ACC112 (cell line): ENCODE measurements around the gene SYNDIG1.

ENCODE experiments used
- H2AFZ ChIP-seq: fragments of 200-600 bp; sonication (generic); one replicate; pipeline ENCODE4 v1.6.0; 2017; ENCODE audit warnings: antibody characterized with exemption, low read length; ENCODE audit not compliant: unreplicated experiment
- H3K27ac ChIP-seq: fragments of 200-600 bp; sonication (generic); 2 replicates; pipeline ENCODE4 v1.5.1; 2014; ENCODE audit warnings: low read depth, mild to moderate bottlenecking, antibody characterized with exemption, low read length, moderate library complexity
- H3K27me3 ChIP-seq: fragments of 200-600 bp; sonication (generic); 2 replicates; pipeline ENCODE4 v1.6.1; 2014; ENCODE audit warnings: mild to moderate bottlenecking, antibody characterized with exemption, low read length, moderate library complexity, mixed read lengths; ENCODE audit not compliant: insufficient read depth
- H3K36me3 ChIP-seq: fragments of 200-600 bp; sonication (generic); 2 replicates; pipeline ENCODE4 v1.6.1; 2016; ENCODE audit warnings: mild to moderate bottlenecking, antibody characterized with exemption, low read length, moderate library complexity, mixed read lengths; ENCODE audit not compliant: insufficient read depth
- H3K4me1 ChIP-seq: fragments of 200-600 bp; sonication (generic); one replicate; pipeline ENCODE4 v1.6.1; 2016; ENCODE audit warnings: low read length, mixed read lengths; ENCODE audit not compliant: insufficient read depth, unreplicated experiment, control insufficient read depth
- H3K4me3 ChIP-seq: fragments of 200-600 bp; sonication (generic); 2 replicates; pipeline ENCODE4 v1.5.1; 2014; ENCODE audit warnings: mild to moderate bottlenecking, low read depth, low read length
- H3K79me2 ChIP-seq: fragments of 200-600 bp; sonication (generic); one replicate; pipeline ENCODE4 v1.6.0; 2016; ENCODE audit warnings: low read length; ENCODE audit not compliant: control insufficient read depth, unreplicated experiment, insufficient read depth

Gene SYNDIG1

DNA sequence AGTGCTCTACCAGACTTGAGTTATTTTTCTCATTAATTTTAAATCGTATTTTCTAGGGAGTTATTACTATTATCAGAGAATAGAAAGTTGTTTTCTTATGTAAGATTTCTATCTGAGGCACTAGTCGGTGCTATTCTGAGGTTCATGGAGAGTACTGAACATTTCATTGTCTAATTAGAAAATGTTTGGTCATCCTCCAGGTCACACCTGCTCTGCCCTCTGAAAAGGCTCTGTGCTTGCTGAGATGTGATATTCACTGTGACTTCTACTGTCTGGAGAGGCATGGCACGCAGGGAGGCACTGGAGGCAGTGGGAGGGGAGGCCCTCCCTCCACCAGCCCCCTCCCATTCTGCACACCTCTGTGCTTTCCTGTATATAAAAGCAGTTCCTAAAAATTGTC is 3.0 kb downstream of the SYNDIG1 start:
- H3K4me1 ChIP-seq: no peaks in the 10 kb centered on the region
- peaks cover 65% of the 10 kb centered on the region for H3K27me3 ChIP-seq
- no peak overlapping the region for H3K27ac ChIP-seq
- H2AFZ ChIP-seq: no peak overlapping the region
- no peaks in the 10 kb centered on the region for H3K79me2 ChIP-seq
- H3K36me3 ChIP-seq: no peaks in the 10 kb centered on the region
- no peak overlapping the region for H3K4me3 ChIP-seq

- no peaks in the 10 kb centered on the region for H3K36me3 ChIP-seq
- H3K79me2 ChIP-seq: no peaks in the 10 kb centered on the region
- no peaks in the 10 kb centered on the region for H3K4me1 ChIP-seq
- H3K27me3 ChIP-seq: peaks cover 55% of the 10 kb centered on the region
- no peak overlapping the region for H2AFZ ChIP-seq
- no peak overlapping the region for H3K27ac ChIP-seq
- no peak overlapping the region for H3K4me3 ChIP-seq
Observed at GRCh38 chr20:24473435-24474223, 4.2 kb downstream of the SYNDIG1 start.

DNA sequence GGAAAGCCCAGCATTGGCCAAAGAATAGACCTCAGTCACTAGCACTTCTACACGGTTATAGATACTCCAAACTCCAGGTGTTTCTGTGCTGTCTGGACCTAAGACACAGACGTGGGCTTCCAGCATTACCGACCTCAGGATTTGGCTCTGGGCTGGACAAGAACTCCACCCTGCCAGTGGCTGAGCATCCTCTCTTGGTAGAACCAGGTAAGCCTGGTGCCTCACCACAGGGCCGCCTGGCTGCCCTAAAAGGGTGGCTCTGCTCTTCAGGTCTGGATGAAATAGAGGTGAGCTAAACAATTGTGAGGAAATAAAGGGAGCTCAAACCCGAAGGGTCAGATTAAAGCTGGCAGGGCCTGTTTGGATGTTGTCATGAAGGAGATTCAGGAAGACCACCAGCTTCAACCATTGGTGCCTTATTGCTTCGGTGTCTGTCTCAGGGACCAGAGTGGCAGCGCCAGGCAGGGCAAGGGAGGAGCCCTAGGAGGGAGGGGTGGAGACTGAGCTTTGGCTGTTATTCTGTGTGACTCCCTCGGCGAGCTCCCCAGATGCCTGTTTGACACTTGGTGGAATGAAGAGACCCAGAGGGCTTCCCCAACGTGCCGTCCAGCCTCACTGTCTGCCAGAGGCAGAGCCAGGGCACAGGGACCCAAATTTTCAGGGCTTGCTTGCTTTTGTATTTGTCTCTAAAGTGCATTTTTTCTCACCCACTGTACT is 8.6 kb downstream of the SYNDIG1 start:
- Histone ChIP-seq H2AFZ (no peak overlapping the region), H3K27me3 (peaks cover 12% of the 10 kb centered on the region), H3K79me2 (no peaks in the 10 kb centered on the region), H3K27ac (no peak overlapping the region), H3K4me1 (no peaks in the 10 kb centered on the region), H3K36me3 (no peaks in the 10 kb centered on the region), H3K4me3 (no peak overlapping the region)

DNA sequence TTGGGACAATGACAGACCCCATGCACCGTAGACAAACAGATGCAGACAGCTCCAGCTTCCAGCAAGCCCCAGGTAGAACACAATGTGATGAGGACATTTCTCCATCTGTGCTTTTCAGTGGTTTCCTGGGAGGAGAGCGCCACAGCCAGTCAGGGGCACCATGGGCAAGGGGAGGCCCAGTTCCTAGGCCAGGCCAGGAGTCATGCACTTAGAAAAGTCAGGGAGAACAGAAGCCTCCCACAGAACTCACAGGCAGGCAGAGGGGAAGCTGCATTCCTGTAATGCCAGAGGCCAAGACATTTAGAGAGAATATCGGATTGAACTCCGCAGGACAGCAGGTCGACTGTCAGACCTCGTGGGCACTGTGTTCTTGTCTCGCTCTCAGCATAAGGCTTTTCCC is 9.2 kb downstream of the SYNDIG1 start:
- Histone ChIP-seq H3K27me3 (peaks cover 8% of the 10 kb centered on the region; the same call in 1 of the 2 replicates), H3K79me2 (no peaks in the 10 kb centered on the region), H3K36me3 (no peaks in the 10 kb centered on the region), H3K27ac (no peak overlapping the region), H3K4me3 (no peak overlapping the region), H2AFZ (no peak overlapping the region), H3K4me1 (no peaks in the 10 kb centered on the region)

DNA sequence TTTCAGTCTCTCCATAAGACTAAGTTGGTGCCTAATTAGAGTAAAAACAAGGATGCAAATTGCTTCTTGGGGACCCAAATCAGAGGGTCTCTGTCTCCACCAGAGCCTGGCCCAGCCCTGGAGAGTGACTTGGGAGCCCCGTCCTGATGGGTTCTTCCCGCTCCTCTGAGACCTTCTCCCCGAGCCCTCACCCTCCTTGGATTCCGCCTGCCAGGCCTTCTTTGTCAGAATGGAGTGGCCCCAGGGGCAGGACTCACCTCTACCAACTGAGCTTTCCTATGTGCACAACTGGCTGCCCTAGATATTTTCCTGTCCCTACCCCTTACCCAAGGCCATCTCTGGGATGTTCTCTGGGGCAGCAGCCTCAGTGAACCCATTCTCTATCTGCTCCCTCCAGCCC is 9.7 kb downstream of the SYNDIG1 start:
- H3K79me2 ChIP-seq: no peaks in the 10 kb centered on the region
- no peaks in the 10 kb centered on the region for H3K36me3 ChIP-seq
- H3K27me3 ChIP-seq: peaks cover 8% of the 10 kb centered on the region; the same call in 1 of the 2 replicates
- no peak overlapping the region for H3K4me3 ChIP-seq
- no peak overlapping the region for H3K27ac ChIP-seq
- H3K4me1 ChIP-seq: no peaks in the 10 kb centered on the region
- H2AFZ ChIP-seq: no peak overlapping the region

- peaks cover 5% of the 10 kb centered on the region; the same call in 1 of the 2 replicates for H3K27me3 ChIP-seq
- no peaks in the 10 kb centered on the region for H3K79me2 ChIP-seq
- H3K36me3 ChIP-seq: no peaks in the 10 kb centered on the region
- H3K27ac ChIP-seq: no peak overlapping the region
- no peak overlapping the region for H2AFZ ChIP-seq
- H3K4me1 ChIP-seq: no peaks in the 10 kb centered on the region
- H3K4me3 ChIP-seq: no peak overlapping the region
Observed at GRCh38 chr20:24479595-24479994, 10.2 kb downstream of the SYNDIG1 start.

DNA sequence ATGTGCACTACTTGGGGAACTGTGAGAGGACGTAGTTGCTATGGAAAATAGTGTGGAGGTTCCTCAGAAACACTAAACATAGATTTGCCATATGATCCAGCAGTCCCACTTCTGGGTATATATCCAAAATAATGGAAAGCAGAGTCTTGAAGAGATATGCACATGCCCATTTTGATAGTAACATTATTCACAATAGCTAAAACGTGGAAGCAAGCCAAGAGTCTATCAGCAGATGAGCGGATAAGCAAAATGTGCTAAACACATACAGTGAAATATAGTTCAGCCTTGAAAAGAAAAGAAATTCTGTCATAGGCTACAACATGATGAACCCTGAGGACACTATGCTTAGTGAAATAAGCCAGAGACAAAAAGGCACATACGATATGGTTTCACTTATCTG is 11.1 kb downstream of the SYNDIG1 start:
- Histone ChIP-seq H3K27me3 (no peaks in the 10 kb centered on the region), H2AFZ (no peak overlapping the region), H3K4me3 (no peak overlapping the region), H3K36me3 (no peaks in the 10 kb centered on the region), H3K79me2 (no peaks in the 10 kb centered on the region), H3K4me1 (no peaks in the 10 kb centered on the region), H3K27ac (no peak overlapping the region)

- no peak overlapping the region for H3K4me3 ChIP-seq
Observed at GRCh38 chr20:24481173-24481572, 11.7 kb downstream of the SYNDIG1 start.

DNA sequence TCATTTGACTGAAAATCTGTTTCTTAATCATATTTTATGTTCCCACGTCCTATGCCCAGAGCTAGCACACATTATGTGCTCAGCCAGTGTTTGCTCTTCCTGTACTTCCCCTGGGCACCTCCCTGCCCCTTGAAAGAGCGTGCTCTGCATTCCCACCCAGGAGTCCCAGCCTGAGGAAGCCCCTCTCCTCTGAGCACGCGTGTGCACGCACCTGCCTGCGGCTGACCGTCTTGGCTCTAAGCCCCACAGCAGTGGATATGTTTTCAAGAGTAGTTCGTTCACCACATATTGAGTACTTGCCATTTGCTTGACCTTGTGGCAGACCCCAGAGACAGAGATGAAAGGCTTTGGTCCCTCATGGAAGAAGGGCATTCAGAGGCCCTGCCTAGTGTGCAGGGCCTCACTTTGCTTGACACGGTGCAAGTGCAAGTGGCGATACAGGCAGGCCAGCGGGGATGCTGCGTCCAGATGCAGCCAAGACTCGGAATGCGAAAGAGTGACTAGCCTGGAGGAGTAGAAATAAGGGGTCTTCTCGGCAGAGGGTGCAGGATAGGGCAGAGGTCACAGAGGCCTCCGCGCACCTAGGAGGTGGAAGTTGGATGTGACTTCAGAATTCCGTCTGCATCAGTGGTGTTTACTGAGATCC is 14.1 kb downstream of the SYNDIG1 start:
- Histone ChIP-seq H3K27ac (no peak overlapping the region), H3K27me3 (no peaks in the 10 kb centered on the region), H3K4me3 (no peak overlapping the region), H3K4me1 (no peaks in the 10 kb centered on the region), H3K79me2 (no peaks in the 10 kb centered on the region), H3K36me3 (no peaks in the 10 kb centered on the region), H2AFZ (no peak overlapping the region)

More at GRCh38 chr20:24481173-24481572, 11.7 kb downstream of the SYNDIG1 start:
- H3K27me3 ChIP-seq: no peaks in the 10 kb centered on the region
- H3K36me3 ChIP-seq: no peaks in the 10 kb centered on the region
- no peak overlapping the region for H2AFZ ChIP-seq
- H3K27ac ChIP-seq: no peak overlapping the region
- H3K4me1 ChIP-seq: no peaks in the 10 kb centered on the region
- no peaks in the 10 kb centered on the region for H3K79me2 ChIP-seq

DNA sequence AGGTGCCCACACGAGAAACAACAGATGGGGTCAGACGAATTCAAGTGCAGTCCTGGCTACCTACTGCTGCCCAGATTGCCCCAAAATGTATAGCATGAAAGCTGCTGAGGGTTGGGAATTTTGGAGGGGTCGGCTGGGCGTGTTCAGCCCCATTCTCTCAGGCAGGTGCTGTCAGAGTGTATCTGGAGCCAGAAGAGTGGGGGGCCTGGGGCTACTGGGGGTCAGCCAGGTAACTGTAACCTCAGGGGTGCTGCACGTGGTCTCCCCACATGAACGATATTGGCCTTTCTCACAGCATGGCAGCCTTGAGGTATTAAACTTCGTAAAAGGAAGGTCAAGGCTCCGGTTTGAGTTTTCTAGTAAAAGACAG is 14.6 kb downstream of the SYNDIG1 start:
- no peaks in the 10 kb centered on the region for H3K79me2 ChIP-seq
- H3K4me3 ChIP-seq: no peak overlapping the region
- H3K27ac ChIP-seq: no peak overlapping the region
- no peak overlapping the region for H2AFZ ChIP-seq
- no peaks in the 10 kb centered on the region for H3K4me1 ChIP-seq
- no peaks in the 10 kb centered on the region for H3K27me3 ChIP-seq
- H3K36me3 ChIP-seq: no peaks in the 10 kb centered on the region
